K562 (cell line): ENCODE results near the gene METTL25. TPM values are rescaled to one million over a fixed set of nuclear protein-coding genes. Genes with fewer than 3 reads are reported as not detected.

Experiments
- ATAC-seq: fragments of 200-7000 bp; cut with Tn5 transposase; 3 replicates; pipeline ENCODE4 v1.9.1; 2020; ENCODE audit warnings: moderate library complexity
- BruUV-seq: library from RNA; stranded (reverse); fragments of 400-500 nt; replicated peaks from 2 replicates; lab custom pipeline; 2021; lab: Mats Ljungman, UMichigan
- CTCF ChIA-PET: fragments of 300-600 bp; formaldehyde crosslinking; extraction: SDS; loops from one replicate; lab custom pipeline; 2021; ENCODE audit warnings: low intra/inter-chr PET ratio; lab: Yijun Ruan, JAX
- POLR2A ChIA-PET: fragments of 300-600, 350-650 bp; sonication (Branson Sonifier 250); formaldehyde crosslinking; extraction: SDS; loops from one replicate; lab custom pipeline; 2021; ENCODE audit warnings: antibody characterized with exemption, inconsistent platforms; lab: Yijun Ruan, JAX
- DNase-seq, 4 experiments: peaks; one replicate each; pipeline versions ENCODE4 v3.0.0 to v3.0.0-alpha.2; 2011 to 2018; ENCODE audit warnings: low spot score in 3 of 4, mixed read lengths in 3 of 4; ENCODE audit errors: extremely low read depth in 1 of 4
- FAIRE-seq: peaks from 2 replicates; lab custom pipeline; 2011; peaks lifted over from hg19 to GRCh38; lab: Jason Lieb, UNC
- H2AFZ ChIP-seq: 2 replicates; pipeline ENCODE4 v1.6.0; 2011; ENCODE audit warnings: low read depth, low read length, control low read depth, inconsistent platforms
- H3K27ac ChIP-seq: fragments of 200-600 bp; 3 replicates; pipeline ENCODE4 v1.8.0; 2011; ENCODE audit warnings: low read depth, mild to moderate bottlenecking, control low read depth, inconsistent platforms, low read length, moderate library complexity, mixed read lengths; ENCODE audit errors: extremely low read depth
- H3K27me3 ChIP-seq, 2 experiments: fragments of 300-600 bp in 1 of 2; 2 replicates in 1 of 2; 3 replicates in 1 of 2; pipeline versions ENCODE4 v1.6.0 to v1.8.0; 2011; ENCODE audit warnings: inconsistent platforms in 2 of 2, low read length in 2 of 2, mild to moderate bottlenecking in 1 of 2, mixed read lengths in 1 of 2, moderate library complexity in 1 of 2; ENCODE audit not compliant: control insufficient read depth in 2 of 2, insufficient read depth in 2 of 2
- H3K36me3 ChIP-seq: fragments of 300-600 bp; 3 replicates; pipeline ENCODE4 v1.8.0; 2011; ENCODE audit warnings: mild to moderate bottlenecking, low read length, inconsistent platforms; ENCODE audit not compliant: control insufficient read depth, insufficient read depth
- H3K4me1 ChIP-seq, 2 experiments: fragments of 200-600 bp in 1 of 2; replicated peaks in 1 of 2; 2 replicates in 1 of 2; 3 replicates in 1 of 2; pipeline versions ENCODE4 v1.5.1 to v1.8.0; 2011; ENCODE audit warnings: inconsistent platforms in 2 of 2, low read length in 2 of 2, mild to moderate bottlenecking in 1 of 2, mixed read lengths in 1 of 2, moderate library complexity in 1 of 2; ENCODE audit not compliant: control insufficient read depth in 2 of 2, insufficient read depth in 2 of 2
- H3K4me2 ChIP-seq: 2 replicates; pipeline ENCODE4 v1.6.1; 2011; ENCODE audit warnings: low read length, control low read depth, inconsistent platforms, mixed read lengths; ENCODE audit not compliant: insufficient read depth
- H3K4me3 ChIP-seq: fragments of 200-600 bp; sonication (generic), shearing (Covaris generic); 2 replicates; pipeline ENCODE4 v1.5.1; 2016; ENCODE audit warnings: control low read depth, inconsistent platforms
- H3K79me2 ChIP-seq: fragments of 200-600 bp; 3 replicates; pipeline ENCODE4 v1.8.0; 2011; ENCODE audit warnings: low read length, inconsistent platforms; ENCODE audit not compliant: control insufficient read depth, insufficient read depth
- H3K9ac ChIP-seq, 2 experiments: 2 replicates each; pipeline versions ENCODE4 v1.6.0 to v1.6.1; 2011; ENCODE audit warnings: low read depth in 2 of 2, low read length in 2 of 2, control low read depth in 1 of 2, inconsistent platforms in 1 of 2, mild to moderate bottlenecking in 1 of 2, mixed read lengths in 1 of 2; ENCODE audit not compliant: insufficient read depth in 1 of 2
- H3K9me1 ChIP-seq: one replicate; pipeline ENCODE4 v1.6.0; 2011; ENCODE audit warnings: inconsistent platforms, mild to moderate bottlenecking, low read length, moderate library complexity; ENCODE audit not compliant: control insufficient read depth, insufficient read depth
- H3K9me3 ChIP-seq: replicated peaks from 2 replicates; pipeline ENCODE4 v1.5.1; 2011; ENCODE audit warnings: low read depth, low read length, inconsistent platforms; ENCODE audit not compliant: control insufficient read depth, insufficient read depth
- H4K20me1 ChIP-seq: replicated peaks from 2 replicates; pipeline ENCODE4 v1.6.1; 2011; ENCODE audit warnings: low read length, inconsistent platforms, mixed read lengths; ENCODE audit not compliant: control insufficient read depth, insufficient read depth
- NFYB ChIP-seq: IDR thresholded peaks from 2 replicates; pipeline ENCODE4 v1.6.1; 2011; ENCODE audit warnings: mild to moderate bottlenecking, moderate library complexity; ENCODE audit not compliant: insufficient read length; ENCODE audit errors: extremely low read depth
- RBM22 ChIP-seq: fragments of 200-400 bp; formaldehyde crosslinking; IDR thresholded peaks from 2 replicates; pipeline ENCODE4 v1.6.1; 2018; ENCODE audit warnings: low read length, low read depth; ENCODE audit not compliant: poor library complexity, severe bottlenecking
- ZC3H11A ChIP-seq: IDR thresholded peaks from 2 replicates; pipeline ENCODE4 v1.6.1; 2012; ENCODE audit warnings: low read depth, low read length, improper control_type of control experiment
- ZNF282 ChIP-seq: sonication (generic); formaldehyde crosslinking; IDR thresholded peaks from 2 replicates; pipeline ENCODE4 v1.8.1; 2023; ENCODE audit warnings: missing genetic modification reagents
- WGBS: fragments of 100-300 bp; shearing (Covaris generic); methylation state at CpG from one replicate; pipeline ENCODE4 v1.1.6; 2016; ENCODE audit warnings: low coverage, mixed read lengths; ENCODE audit not compliant: insufficient coverage; ENCODE audit errors: missing lambda C conversion rate; 5-methylcytosine and 5-hydroxymethylcytosine counted together
- in situ Hi-C: fragments of 300-500 bp; cut with MboI; formaldehyde crosslinking; loops from 4 replicates; pipeline ENCODE4 v1.15.0; 2018; ENCODE audit warnings: inconsistent platforms, mixed read lengths
- intact Hi-C: fragments of 100-400 bp; cut with micrococcal nuclease; formaldehyde crosslinking; loops from 2 replicates; pipeline ENCODE4 v1.14.2; 2022
- polyA plus RNA-seq, 8 experiments: library from polyadenylated mRNA; depleted of rRNA in 4 of 8; stranded (reverse) in 5 of 8; unstranded in 3 of 8; fragments of >200 nt; fragmentation: Nextera tagmentation in 2 of 8; fragmentation: Illumina TruSeq in 1 of 8; extraction: Ambion mirVana in 2 of 8; extraction: Trizol in 1 of 8; gene quantifications; 2 replicates each; pipeline versions ENCODE4 v1.2.1 to v1.2.3, GENCODE V29; 2011 to 2014; ENCODE audit warnings: inconsistent platforms in 1 of 8, missing spikeins in 1 of 8
- total RNA-seq, 7 experiments: library from RNA; depleted of rRNA in 6 of 7; stranded (reverse); fragments of >200 nt in 6 of 7; fragmentation: Illumina TruSeq in 2 of 7; extraction: Trizol in 2 of 7; gene quantifications; 2 replicates each; pipeline versions ENCODE4 v1.2.1 to v1.2.3, GENCODE V29; 2011 to 2021; ENCODE audit warnings: low replicate concordance in 1 of 7
- TF ChIP-seq, protein P1 (sequence below): IDR thresholded peaks from 2 replicates; pipeline ENCODE4 v1.6.1; 2011; ENCODE audit warnings: borderline replicate concordance, low read depth, mild to moderate bottlenecking, moderate library complexity, low read length; ENCODE audit not compliant: insufficient read depth, poor library complexity, severe bottlenecking

METTL25 gene
- total and polyA plus RNA-seq, 9 of the 15 experiments (the other 6 are each of a cell fraction or from before 2014, with no cell fraction given): 0.50 to 2.4 (median 1.9) TPM

- no peaks in the 10 kb centered on the region for H3K27me3 ChIP-seq
- intact Hi-C loops (no loop called here), in situ Hi-C loops (no loop called here)
- no peaks in the 10 kb centered on the region for H3K9me1 ChIP-seq
- H3K9me3 ChIP-seq: 0 out of 2 replicates have a peak, but pooled peaks cover 4% of the 10 kb centered on the region
- 0% methylated on average over 1 of the region's 1 CpG for WGBS
- H3K4me3 ChIP-seq: no peak overlapping the region
- no peaks in the 10 kb centered on the region for H4K20me1 ChIP-seq
- ATAC-seq: no peak
- H3K9ac ChIP-seq: no peak overlapping the region
- H3K4me1 ChIP-seq: no peaks in the 10 kb centered on the region
- POLR2A ChIA-PET: no interaction called here
- DNase-seq: no peak
- no peak overlapping the region for H3K27ac ChIP-seq
- TF ChIP-seq ZNF282 (CRISPR knock-in tag): no peak
- TF ChIP-seq ZC3H11A: no peak
- TF ChIP-seq, protein P1, sequence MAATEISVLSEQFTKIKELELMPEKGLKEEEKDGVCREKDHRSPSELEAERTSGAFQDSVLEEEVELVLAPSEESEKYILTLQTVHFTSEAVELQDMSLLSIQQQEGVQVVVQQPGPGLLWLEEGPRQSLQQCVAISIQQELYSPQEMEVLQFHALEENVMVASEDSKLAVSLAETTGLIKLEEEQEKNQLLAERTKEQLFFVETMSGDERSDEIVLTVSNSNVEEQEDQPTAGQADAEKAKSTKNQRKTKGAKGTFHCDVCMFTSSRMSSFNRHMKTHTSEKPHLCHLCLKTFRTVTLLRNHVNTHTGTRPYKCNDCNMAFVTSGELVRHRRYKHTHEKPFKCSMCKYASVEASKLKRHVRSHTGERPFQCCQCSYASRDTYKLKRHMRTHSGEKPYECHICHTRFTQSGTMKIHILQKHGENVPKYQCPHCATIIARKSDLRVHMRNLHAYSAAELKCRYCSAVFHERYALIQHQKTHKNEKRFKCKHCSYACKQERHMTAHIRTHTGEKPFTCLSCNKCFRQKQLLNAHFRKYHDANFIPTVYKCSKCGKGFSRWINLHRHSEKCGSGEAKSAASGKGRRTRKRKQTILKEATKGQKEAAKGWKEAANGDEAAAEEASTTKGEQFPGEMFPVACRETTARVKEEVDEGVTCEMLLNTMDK: no peak
- no peak for TF ChIP-seq NFYB
- no peak for TF ChIP-seq RBM22
- CTCF ChIA-PET: no interaction called here
- no peaks in the 10 kb centered on the region for H3K36me3 ChIP-seq
- H3K79me2 ChIP-seq: no peaks in the 10 kb centered on the region
- H2AFZ ChIP-seq: no peak overlapping the region
- BruUV-seq: no TSS peak
- FAIRE-seq: no peak
- H3K4me2 ChIP-seq: no peak overlapping the region
Observed at GRCh38 chr12:82475211-82475610, 116.9 kb downstream of the METTL25 start.
